GM19023 (cell line): ENCODE results near the gene GPR15LG.
"Not testable (repeated sequence)": the region's sequence is repeated elsewhere in the genome, so short reads cannot be mapped to it uniquely, and the experiment has no call there.

Source experiments
- ATAC-seq: cut with Tn5 transposase; IDR thresholded peaks from one replicate; pipeline ENCODE4 v1.9.1; 2021; ENCODE audit warnings: mild to moderate bottlenecking, moderate library complexity; ENCODE audit not compliant: unreplicated experiment

GPR15LG gene

GRCh38 chr10:84173501-84173929 is at the start of gene GPR15LG:
TSS of gene GPR15LG (plus strand) at chr10:84173801. CDS start at chr10:84173852, 51 bp downstream.
- ATAC-seq, result peak; percentile 29

- not testable (repeated sequence) for ATAC-seq
Measured at GRCh38 chr10:84125910-84126784, 47.5 kb upstream of the GPR15LG start.

- ATAC-seq, result no peak
Measured at GRCh38 chr10:84126785-84127167, 46.8 kb upstream of the GPR15LG start.

GRCh38 chr10:84135836-84136235 is 37.8 kb upstream of the GPR15LG start:
- ATAC-seq, result no peak

- no peak for ATAC-seq
Measured at GRCh38 chr10:84137811-84138210, 35.8 kb upstream of the GPR15LG start.

DNA sequence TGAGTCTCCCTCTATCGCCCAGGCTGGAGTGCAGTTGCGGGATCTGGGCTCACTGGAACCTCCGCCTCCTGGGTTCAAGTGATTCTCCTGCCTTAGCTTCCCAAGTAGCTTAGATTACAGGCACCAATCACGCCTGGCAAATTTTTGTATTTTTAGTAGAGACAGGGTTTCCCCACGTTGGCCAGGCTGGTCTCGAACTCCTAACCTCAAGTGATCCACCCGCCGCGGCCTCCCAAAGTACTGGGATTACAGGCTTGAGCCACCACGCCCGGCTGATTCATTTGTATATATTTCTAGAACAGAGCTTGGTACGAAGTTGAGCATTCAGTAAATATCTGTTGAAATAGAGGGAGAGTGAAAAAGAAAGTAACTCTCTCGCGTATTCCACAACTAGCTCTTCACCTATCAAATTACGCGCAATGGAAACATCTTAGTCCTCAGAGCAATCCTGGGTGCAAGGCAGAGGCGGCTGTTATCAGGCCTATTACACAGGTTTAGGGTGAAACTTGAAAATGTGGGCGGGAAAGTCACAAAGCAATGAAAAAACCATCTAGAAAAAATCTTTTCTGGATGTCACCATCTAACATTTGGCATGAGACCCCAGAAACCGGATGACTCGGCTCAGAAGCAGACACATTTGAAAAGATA is 35.0 kb upstream of the GPR15LG start:
- no peak for ATAC-seq

DNA sequence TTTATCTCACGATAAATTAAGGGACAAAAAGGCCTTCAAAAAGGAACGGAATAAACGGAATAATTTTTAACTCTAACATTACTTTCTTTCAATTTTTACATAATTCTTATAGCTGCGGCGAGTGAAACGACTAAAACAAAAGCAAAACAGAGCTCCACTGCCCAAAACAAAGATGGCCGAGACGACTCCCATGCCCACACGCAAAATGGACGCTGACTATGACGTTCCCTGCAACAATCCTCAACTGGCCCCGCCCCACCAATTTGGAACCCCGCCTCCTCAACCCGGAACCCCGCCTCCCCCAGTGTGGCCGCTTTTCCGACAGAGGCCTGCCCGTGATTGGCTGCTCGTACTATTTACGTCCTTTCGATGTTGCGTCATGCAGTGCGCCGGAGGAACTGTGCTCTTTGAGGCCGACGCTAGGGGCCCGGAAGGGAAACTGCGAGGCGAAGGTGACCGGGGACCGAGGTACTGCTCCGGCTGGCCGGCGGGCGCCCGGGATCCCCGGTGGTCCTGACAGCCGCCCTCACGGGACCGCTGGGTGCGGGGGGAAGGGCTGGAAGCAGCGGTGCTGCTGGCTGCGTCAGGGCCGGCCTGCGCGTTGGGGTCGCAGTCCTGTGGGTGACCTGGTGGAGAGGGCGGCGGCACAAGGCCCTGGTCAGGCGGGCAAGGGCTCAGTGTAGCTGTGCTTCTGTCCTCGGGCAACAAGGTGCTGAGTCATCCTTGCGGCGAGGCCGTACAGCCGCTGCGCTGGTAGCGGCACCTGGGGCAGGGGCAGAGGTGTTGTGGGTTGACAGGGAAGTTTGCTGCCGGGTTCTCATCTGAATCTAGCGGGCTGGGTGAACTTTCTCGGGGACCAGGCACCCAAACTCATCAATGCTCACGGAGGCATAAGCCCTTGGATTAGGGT is 34.2 kb upstream of the GPR15LG start, which contains the start of gene GHITM:
GHITM (plus strand) TSS at position 384 of the 910 bp plus-strand sequence. CDS start 1,992 bp downstream, outside the sequence.
- ATAC-seq, result peak; percentile 99

GRCh38 chr10:84140036-84140379 is 33.6 kb upstream of the GPR15LG start:
- ATAC-seq, result no peak

DNA sequence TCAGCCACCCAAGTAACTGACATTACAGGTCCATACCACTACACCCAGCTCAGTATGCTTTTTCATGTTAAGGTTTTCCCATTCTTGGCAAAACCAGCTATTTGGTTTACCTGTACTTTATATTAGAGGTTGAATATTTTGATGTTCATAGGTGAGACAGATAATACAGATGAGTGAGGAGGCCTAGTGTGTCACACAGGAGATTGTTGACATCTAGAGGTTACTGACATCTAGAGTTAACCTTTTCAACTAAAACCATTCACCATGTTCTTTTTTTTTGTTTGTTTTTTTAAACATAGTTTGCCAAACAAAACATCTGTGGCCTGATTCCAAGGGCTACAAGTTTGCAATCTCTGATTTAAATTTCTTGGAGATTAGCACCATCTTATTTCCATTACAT is 26.3 kb upstream of the GPR15LG start:
- ATAC-seq, result no peak

DNA sequence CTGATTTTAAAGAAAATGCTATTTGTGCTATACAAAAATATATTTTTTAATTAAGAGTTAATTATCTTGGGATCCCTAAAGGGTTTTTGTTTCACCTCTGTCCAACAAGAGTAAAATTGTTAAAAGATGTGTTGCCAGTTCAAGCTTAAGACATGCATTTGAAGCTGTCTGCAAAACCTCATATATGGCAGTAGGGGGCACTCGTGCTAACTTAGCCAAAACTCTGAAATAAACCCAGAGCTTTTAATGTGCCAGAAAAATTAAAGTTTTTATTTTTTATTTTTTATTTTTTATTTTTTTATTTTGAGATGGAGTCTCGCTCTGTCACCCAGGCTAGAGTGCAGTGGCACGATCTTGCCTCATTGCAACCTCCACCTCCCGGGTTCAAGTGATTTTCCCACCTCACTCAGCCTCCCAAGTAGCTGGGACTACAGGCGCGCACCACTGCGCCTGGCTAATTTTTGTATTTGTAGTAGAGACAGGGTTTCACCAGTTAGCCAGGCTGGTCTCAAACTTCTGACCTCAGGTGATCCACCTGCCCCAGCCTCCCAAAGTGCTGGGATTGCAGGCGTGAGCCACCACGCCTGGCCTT is 25.5 kb upstream of the GPR15LG start:
- not testable (repeated sequence) for ATAC-seq

DNA sequence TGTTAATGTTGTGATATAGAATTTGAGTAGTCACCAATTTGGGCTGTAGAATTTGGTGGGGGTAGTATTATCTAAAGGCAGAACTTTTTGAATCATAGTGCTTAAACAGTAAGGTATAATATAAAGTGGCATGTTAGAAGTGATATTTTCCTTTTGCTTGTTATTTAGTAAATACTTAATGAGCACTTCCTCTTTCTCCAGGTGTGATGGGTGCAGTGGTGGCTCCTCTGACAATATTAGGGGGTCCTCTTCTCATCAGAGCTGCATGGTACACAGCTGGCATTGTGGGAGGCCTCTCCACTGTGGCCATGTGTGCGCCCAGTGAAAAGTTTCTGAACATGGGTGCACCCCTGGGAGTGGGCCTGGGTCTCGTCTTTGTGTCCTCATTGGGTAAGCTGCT is 23.7 kb upstream of the GPR15LG start:
- ATAC-seq, result no peak

DNA sequence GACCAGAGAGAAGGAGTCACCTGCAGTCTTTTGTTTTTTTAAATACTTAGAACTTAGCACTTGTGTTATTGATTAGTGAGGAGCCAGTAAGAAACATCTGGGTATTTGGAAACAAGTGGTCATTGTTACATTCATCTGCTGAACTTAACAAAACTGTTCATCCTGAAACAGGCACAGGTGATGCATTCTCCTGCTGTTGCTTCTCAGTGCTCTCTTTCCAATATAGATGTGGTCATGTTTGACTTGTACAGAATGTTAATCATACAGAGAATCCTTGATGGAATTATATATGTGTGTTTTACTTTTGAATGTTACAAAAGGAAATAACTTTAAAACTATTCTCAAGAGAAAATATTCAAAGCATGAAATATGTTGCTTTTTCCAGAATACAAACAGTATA is 20.8 kb upstream of the GPR15LG start:
- ATAC-seq, result no peak

- no peak for ATAC-seq
Measured at GRCh38 chr10:84155521-84155920, 18.1 kb upstream of the GPR15LG start.

GRCh38 chr10:84156009-84156408 is 17.6 kb upstream of the GPR15LG start:
- ATAC-seq, result no peak

- peak; percentile 60 for ATAC-seq
Measured at GRCh38 chr10:84156768-84157167, 16.8 kb upstream of the GPR15LG start.

GRCh38 chr10:84158061-84158460 is 15.5 kb upstream of the GPR15LG start:
- no peak for ATAC-seq

GRCh38 chr10:84158550-84158949 is 15.1 kb upstream of the GPR15LG start:
- no peak for ATAC-seq

DNA sequence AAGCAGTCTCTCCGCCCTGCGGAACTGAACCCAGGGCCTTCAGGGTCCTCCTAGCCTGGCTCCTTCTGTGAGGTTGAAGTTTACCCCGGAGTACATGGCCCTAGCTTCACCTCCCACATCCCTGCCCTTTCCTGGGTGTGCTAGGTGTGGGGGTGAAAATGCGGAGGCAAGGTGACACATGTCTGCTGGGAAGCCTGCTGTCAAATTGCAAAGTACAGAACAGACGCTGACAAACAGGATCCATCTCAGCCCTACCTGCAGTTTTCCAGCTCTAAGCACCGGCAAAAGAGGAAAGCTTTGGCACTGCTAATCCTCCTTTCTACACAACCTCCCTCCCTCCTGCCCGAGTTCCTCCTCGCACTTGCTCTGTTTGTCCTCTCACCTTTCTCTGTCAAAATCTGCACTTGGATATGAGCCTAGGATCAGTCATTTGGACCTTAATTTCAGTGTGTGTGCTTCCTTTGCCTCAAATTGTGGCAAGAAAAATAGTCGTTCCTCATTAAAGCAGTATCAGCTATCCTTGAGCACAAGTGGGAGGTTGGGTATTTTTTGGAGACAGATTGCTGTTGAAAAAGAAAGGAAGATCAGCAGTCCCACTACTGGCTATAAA is 14.4 kb upstream of the GPR15LG start:
- no peak for ATAC-seq

DNA sequence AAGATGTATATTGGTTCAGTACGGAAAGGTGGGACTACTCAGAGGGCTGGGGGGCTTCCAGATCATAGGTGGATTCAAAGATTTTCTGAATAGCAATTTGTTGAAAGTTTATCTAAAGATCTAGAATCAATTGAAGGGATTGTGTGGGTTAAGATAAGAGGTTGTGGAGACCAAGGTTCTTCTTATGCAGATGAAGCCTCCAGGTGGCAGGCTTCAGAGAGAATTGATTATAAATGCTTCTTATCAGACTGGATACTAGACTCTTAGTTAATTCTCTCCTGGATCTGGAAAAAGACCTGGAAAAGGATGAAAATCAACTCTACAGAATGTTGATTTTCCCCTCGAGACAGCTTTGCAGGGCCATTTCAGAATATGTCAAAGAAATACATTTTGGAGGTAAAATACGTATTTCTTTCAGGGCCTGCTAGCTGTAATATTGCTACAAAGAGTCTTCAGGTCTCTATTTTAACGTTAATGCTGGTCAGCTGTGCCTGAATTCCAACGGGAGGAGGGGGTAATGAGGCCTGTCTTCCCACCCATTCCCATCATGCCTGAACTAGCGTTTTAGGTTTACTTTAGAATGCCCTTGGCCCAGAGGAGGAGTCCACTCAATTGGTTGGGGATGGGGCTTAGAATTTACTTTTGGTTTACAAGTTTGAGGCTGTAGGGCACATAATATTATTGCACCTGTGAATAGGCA is 12.8 kb upstream of the GPR15LG start:
- no peak for ATAC-seq

GRCh38 chr10:84163996-84164395 is 9.6 kb upstream of the GPR15LG start:
- ATAC-seq, result no peak
